ENCODE results near the gene PRDM16.
"Not testable (repeated sequence)": the region's sequence is repeated elsewhere in the genome, so short reads cannot be mapped to it uniquely, and the experiment has no call there.

The PRDM16 gene

GRCh38 chr1:3227351-3227704 is 158.3 kb downstream of the PRDM16 start:
- DNase-seq (ENCODE audit: low spot score), result no peak

GRCh38 chr1:3227893-3228292 is 158.9 kb downstream of the PRDM16 start:
- DNase-seq (ENCODE audit: low spot score), result no peak

GRCh38 chr1:3229081-3229725 is 160.2 kb downstream of the PRDM16 start:
- DNase-seq (ENCODE audit: low spot score), result no peak

- DNase-seq (ENCODE audit: low spot score), result no peak
Observed at GRCh38 chr1:3230553-3230952, 161.6 kb downstream of the PRDM16 start.

- no peak for DNase-seq (ENCODE audit: low spot score)
Observed at GRCh38 chr1:3231245-3231644, 162.2 kb downstream of the PRDM16 start.

- DNase-seq (ENCODE audit: low spot score), result no peak
Observed at GRCh38 chr1:3231826-3232225, 162.8 kb downstream of the PRDM16 start.

- DNase-seq (ENCODE audit: low spot score), result no peak
Observed at GRCh38 chr1:3233031-3233430, 164.0 kb downstream of the PRDM16 start.

GRCh38 chr1:3233551-3233950 is 164.5 kb downstream of the PRDM16 start:
- no peak for DNase-seq (ENCODE audit: low spot score)

GRCh38 chr1:3234281-3234680 is 165.3 kb downstream of the PRDM16 start:
- no peak for DNase-seq (ENCODE audit: low spot score)

GRCh38 chr1:3234956-3235355 is 166.0 kb downstream of the PRDM16 start:
- DNase-seq (ENCODE audit: low spot score), result no peak

- DNase-seq (ENCODE audit: low spot score), result no peak
Observed at GRCh38 chr1:3235496-3235895, 166.5 kb downstream of the PRDM16 start.

GRCh38 chr1:3236361-3236760 is 167.4 kb downstream of the PRDM16 start:
- no peak for DNase-seq (ENCODE audit: low spot score)

GRCh38 chr1:3236955-3237354 is 168.0 kb downstream of the PRDM16 start:
- DNase-seq (ENCODE audit: low spot score), result no peak

- no peak for DNase-seq (ENCODE audit: low spot score)
Observed at GRCh38 chr1:3237570-3237969, 168.6 kb downstream of the PRDM16 start.

GRCh38 chr1:3237994-3238702 is 169.1 kb downstream of the PRDM16 start:
- DNase-seq (ENCODE audit: low spot score), result no peak

GRCh38 chr1:3238703-3239278 is 169.8 kb downstream of the PRDM16 start:
- no peak for DNase-seq (ENCODE audit: low spot score)

- not testable (repeated sequence) for DNase-seq (ENCODE audit: low spot score)
Observed at GRCh38 chr1:3239991-3240390, 171.0 kb downstream of the PRDM16 start.

GRCh38 chr1:3240524-3241235 is 171.7 kb downstream of the PRDM16 start:
- no peak for DNase-seq (ENCODE audit: low spot score)

- DNase-seq (ENCODE audit: low spot score), result no peak
Observed at GRCh38 chr1:3241236-3241550, 172.2 kb downstream of the PRDM16 start.

- no peak for DNase-seq (ENCODE audit: low spot score)
Observed at GRCh38 chr1:3241673-3242407, 172.8 kb downstream of the PRDM16 start.

GRCh38 chr1:3242408-3243260 is 173.6 kb downstream of the PRDM16 start:
- DNase-seq (ENCODE audit: low spot score), result no peak
